Erythroblast (primary cell): Measurements from ENCODE around the gene DCAF7.

ENCODE experiments used
- GATA1 ChIP-seq: IDR thresholded peaks from 2 replicates; pipeline ENCODE4 v1.6.1; 2011; ENCODE audit warnings: low read depth, mild to moderate bottlenecking, control low read depth, low read length, moderate library complexity
- POLR2A ChIP-seq: IDR thresholded peaks from 2 replicates; pipeline ENCODE4 v1.6.1; 2011; ENCODE audit warnings: mild to moderate bottlenecking, low read length

DNA sequence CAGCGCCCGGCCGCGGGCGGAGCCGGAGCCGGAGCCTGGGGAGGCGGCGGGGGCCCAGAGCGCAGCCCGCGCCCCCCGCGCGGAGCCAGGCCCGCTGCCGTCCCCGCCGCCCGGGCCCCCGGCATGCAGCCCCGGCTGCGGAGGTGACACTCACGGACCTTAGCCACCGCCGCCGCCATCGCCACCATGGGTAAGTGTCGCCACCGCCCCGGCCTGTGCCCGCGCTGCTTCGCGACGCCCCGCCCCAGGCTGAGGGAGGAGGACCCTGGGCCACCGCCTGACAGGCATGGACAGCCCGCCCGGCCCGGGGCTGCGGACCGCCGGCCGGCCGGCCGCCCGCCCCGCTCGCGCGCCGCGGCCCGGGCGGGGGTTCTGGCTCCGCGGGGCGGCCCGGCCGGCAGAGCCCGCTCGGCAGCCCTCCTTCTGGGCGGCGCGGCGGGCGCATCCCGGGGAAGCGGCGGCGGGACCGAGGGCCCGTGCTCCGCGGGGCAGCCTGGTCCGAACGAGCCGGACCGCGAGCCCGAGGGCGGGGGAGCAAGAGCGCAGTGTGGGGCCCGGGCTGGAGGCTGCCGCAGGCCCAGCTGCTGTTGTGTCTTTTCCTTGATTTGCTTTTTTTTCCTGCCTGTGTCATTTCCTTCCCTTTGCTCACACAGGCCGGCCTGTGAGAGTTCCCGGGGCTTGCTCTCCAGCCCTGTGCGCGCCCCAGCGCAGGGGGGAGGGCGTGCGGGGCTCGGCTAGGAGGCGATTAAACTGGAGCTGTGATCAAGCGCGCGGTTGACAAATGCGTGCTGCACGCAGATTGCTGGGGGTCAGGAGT lies 72.5 kb downstream of the DCAF7 start:
- TF ChIP-seq POLR2A: no peak
- TF ChIP-seq GATA1: no peak
